SU-DHL-6 (cell line): ENCODE measurements around the gene CYP19A1.

Source experiments
- H2AFZ ChIP-seq: fragments of 200-600 bp; sonication (generic); 2 replicates; pipeline ENCODE4 v1.6.1; 2014; ENCODE audit warnings: low read depth, mild to moderate bottlenecking, moderate library complexity, mixed read lengths, antibody characterized with exemption, low read length; ENCODE audit not compliant: severe bottlenecking
- H3F3A ChIP-seq: fragments of 200-600 bp; shearing (Covaris generic); 2 replicates; pipeline ENCODE4 v1.6.0; 2016; ENCODE audit warnings: antibody characterized with exemption, mild to moderate bottlenecking; ENCODE audit not compliant: insufficient read depth
- H3K27ac ChIP-seq: fragments of 200-600 bp; sonication (generic); 2 replicates; pipeline ENCODE4 v1.5.1; 2016; ENCODE audit warnings: low read depth, mild to moderate bottlenecking, low read length, moderate library complexity, mixed read lengths
- H3K27me3 ChIP-seq: fragments of 200-600 bp; sonication (generic), shearing (Covaris generic); 2 replicates; pipeline ENCODE4 v1.6.0; 2014; ENCODE audit warnings: mild to moderate bottlenecking, low read length
- H3K36me3 ChIP-seq: fragments of 200-600 bp; sonication (generic); 2 replicates; pipeline ENCODE4 v1.6.1; 2014; ENCODE audit warnings: mild to moderate bottlenecking, low read length, mixed read lengths
- H3K4me2 ChIP-seq: fragments of 300-600, 200-600 bp; shearing (Covaris generic), sonication (generic); 2 replicates; pipeline ENCODE4 v1.6.0; 2014; ENCODE audit warnings: low read length, low read depth, mild to moderate bottlenecking; ENCODE audit not compliant: poor library complexity, severe bottlenecking
- H3K4me3 ChIP-seq: fragments of 200-600 bp; sonication (generic); 2 replicates; pipeline ENCODE4 v1.5.1; 2014; ENCODE audit warnings: antibody characterized with exemption, low read length, mild to moderate bottlenecking, mixed read lengths; ENCODE audit not compliant: insufficient read depth, poor library complexity, severe bottlenecking
- H3K79me2 ChIP-seq: fragments of 200-600 bp; sonication (generic); 2 replicates; pipeline ENCODE4 v1.6.1; 2014; ENCODE audit warnings: mild to moderate bottlenecking, low read length, moderate library complexity; ENCODE audit not compliant: insufficient read depth
- H3K9ac ChIP-seq: fragments of 200-600 bp; sonication (generic); 2 replicates; pipeline ENCODE4 v1.7.0; 2014; ENCODE audit warnings: mild to moderate bottlenecking, low read length
- H3K9me2 ChIP-seq: fragments of 200-600 bp; sonication (generic); replicated peaks from 2 replicates; pipeline ENCODE4 v1.6.1; 2014; ENCODE audit warnings: low read length; ENCODE audit not compliant: insufficient read depth
- H3K9me3 ChIP-seq: fragments of 200-600 bp; sonication (generic); 2 replicates; pipeline ENCODE4 v1.6.1; 2014; ENCODE audit warnings: low read length, mixed read lengths; ENCODE audit not compliant: insufficient read depth
- H4K20me1 ChIP-seq: fragments of 200-600 bp; sonication (generic); 2 replicates; pipeline ENCODE4 v1.6.1; 2014; ENCODE audit warnings: low read depth, mild to moderate bottlenecking, antibody characterized with exemption, low read length, moderate library complexity, mixed read lengths
- EZH2phosphoT487 ChIP-seq: fragments of 200-600 bp; sonication (generic), shearing (Covaris generic); conservative IDR thresholded peaks from 2 replicates; pipeline ENCODE4 v1.6.1; 2018; ENCODE audit warnings: mild to moderate bottlenecking, antibody characterized with exemption, low read length, moderate library complexity, mixed read lengths
- TF ChIP-seq, protein P1 (sequence below): fragments of 200-600 bp; sonication (generic); IDR thresholded peaks from one replicate; pipeline ENCODE4 v1.5.1; 2017; ENCODE audit warnings: antibody characterized with exemption, mild to moderate bottlenecking, low read length, moderate library complexity; ENCODE audit not compliant: insufficient read depth, poor library complexity, severe bottlenecking

CYP19A1 gene

DNA sequence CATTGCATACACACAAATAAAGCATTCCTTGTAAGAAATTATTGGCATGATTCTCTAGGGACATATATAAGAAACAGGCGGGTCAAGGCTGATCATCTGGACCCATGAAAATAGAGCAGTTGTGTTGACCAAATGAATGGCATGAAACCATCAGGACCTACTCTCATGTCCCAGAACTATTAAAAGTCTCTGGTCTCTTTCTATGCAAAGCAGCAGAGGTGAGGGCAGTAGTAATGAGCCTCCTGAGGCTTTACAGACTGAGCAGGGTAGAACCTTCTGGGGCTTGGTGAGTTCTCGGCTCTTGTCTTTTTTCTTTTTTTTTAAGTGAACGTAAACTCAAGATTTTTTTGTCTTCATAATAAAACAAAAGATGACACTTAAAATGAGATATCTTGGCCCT is 12.3 kb upstream of the CYP19A1 start:
- H3K9ac ChIP-seq: no peak overlapping the region

DNA sequence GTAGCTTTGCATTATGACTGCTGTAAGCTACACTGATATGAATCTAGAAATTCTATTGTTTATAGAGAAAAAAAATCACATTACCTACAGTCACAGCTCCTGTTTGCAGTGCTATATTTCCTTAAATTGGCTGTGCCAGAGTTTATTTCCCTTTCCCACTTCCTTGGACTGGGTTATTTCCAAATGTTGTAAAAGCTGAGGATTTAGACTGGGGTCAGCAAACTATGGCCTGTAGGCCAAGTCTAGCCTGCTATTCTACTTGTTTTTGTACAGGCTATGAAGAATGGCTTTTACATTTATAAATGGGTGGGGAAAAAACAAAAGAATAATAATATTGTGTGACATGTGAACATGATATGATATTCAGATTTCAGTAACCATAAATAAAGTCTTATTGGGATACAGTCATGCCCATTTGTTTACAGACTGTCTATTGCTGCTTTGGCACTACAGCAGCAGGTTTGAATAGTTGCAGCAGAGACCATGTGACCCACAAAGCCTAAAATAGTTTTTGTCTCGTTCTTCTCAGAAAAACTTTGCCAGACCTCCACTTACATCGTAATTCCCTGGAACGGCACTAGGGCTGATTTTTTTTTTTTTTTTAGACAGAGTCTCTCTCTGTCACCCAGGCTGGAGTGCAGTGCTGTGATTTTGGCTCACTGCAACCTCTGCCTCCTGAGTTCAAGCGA is 10.9 kb upstream of the CYP19A1 start:
- Histone ChIP-seq H2AFZ (no peak overlapping the region), H4K20me1 (no peaks in the 10 kb centered on the region), H3K9me3 (no peaks in the 10 kb centered on the region), H3K4me3 (no peak overlapping the region), H3K36me3 (no peaks in the 10 kb centered on the region), H3K4me2 (no peak overlapping the region), H3K9ac (no peak overlapping the region), H3K9me2 (no peaks in the 10 kb centered on the region), H3K27ac (no peak overlapping the region), H3K79me2 (no peaks in the 10 kb centered on the region), H3F3A (no peaks in the 10 kb centered on the region), H3K27me3 (no peaks in the 10 kb centered on the region)
- TF ChIP-seq, protein P1, sequence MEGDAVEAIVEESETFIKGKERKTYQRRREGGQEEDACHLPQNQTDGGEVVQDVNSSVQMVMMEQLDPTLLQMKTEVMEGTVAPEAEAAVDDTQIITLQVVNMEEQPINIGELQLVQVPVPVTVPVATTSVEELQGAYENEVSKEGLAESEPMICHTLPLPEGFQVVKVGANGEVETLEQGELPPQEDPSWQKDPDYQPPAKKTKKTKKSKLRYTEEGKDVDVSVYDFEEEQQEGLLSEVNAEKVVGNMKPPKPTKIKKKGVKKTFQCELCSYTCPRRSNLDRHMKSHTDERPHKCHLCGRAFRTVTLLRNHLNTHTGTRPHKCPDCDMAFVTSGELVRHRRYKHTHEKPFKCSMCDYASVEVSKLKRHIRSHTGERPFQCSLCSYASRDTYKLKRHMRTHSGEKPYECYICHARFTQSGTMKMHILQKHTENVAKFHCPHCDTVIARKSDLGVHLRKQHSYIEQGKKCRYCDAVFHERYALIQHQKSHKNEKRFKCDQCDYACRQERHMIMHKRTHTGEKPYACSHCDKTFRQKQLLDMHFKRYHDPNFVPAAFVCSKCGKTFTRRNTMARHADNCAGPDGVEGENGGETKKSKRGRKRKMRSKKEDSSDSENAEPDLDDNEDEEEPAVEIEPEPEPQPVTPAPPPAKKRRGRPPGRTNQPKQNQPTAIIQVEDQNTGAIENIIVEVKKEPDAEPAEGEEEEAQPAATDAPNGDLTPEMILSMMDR: no peak
- no peak for TF ChIP-seq EZH2phosphoT487

More for the DNA sequence above, 12.3 kb upstream of the CYP19A1 start:
- H3K27me3 ChIP-seq: no peaks in the 10 kb centered on the region
- H3K79me2 ChIP-seq: no peaks in the 10 kb centered on the region
- no peaks in the 10 kb centered on the region for H3F3A ChIP-seq
- H3K4me3 ChIP-seq: no peak overlapping the region
- H3K36me3 ChIP-seq: no peaks in the 10 kb centered on the region
- H3K9me2 ChIP-seq: no peaks in the 10 kb centered on the region
- no peak overlapping the region for H3K4me2 ChIP-seq
- H4K20me1 ChIP-seq: no peaks in the 10 kb centered on the region
- TF ChIP-seq EZH2phosphoT487: no peak
- TF ChIP-seq, protein P1: no peak
- H2AFZ ChIP-seq: no peak overlapping the region
- H3K27ac ChIP-seq: no peak overlapping the region
- no peaks in the 10 kb centered on the region for H3K9me3 ChIP-seq

DNA sequence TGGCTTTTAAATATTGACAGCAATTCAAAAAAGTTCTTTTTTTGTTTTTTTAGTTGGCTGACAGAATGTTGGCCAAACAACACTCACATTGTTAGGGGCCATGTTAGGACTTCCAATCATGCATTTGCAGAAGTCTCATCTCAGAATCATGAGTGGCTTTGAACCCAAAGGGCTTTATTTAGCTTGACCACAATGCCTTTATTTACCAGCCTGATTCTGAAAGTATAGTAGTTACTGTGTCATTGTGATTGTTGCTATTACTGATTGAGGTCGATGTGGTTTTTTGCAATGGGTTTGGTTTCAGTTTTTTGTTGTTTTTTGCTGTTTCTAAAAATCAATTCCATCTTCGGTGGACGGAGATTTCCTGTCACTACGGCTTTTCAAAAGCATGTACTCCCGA is 10.3 kb upstream of the CYP19A1 start:
- Histone ChIP-seq H4K20me1 (no peaks in the 10 kb centered on the region), H3K36me3 (no peaks in the 10 kb centered on the region), H3K9ac (no peak overlapping the region), H3K9me2 (no peaks in the 10 kb centered on the region), H3F3A (no peaks in the 10 kb centered on the region), H3K79me2 (no peaks in the 10 kb centered on the region), H3K9me3 (no peaks in the 10 kb centered on the region), H3K27me3 (no peaks in the 10 kb centered on the region), H3K4me2 (no peak overlapping the region), H3K27ac (no peak overlapping the region), H2AFZ (no peak overlapping the region), H3K4me3 (no peak overlapping the region)
- TF ChIP-seq, protein P1: no peak
- no peak for TF ChIP-seq EZH2phosphoT487
